GM19240 (cell line): Measurements from ENCODE around the gene PKDREJ.
"Not testable (repeated sequence)": the region's sequence is repeated elsewhere in the genome, so short reads cannot be mapped to it uniquely, and the experiment has no call there.

Source experiments
- DNase-seq: peaks from one replicate; pipeline ENCODE4 v3.0.0; 2011; ENCODE audit warnings: low spot score; ENCODE audit not compliant: insufficient read length

Gene PKDREJ, protein sequence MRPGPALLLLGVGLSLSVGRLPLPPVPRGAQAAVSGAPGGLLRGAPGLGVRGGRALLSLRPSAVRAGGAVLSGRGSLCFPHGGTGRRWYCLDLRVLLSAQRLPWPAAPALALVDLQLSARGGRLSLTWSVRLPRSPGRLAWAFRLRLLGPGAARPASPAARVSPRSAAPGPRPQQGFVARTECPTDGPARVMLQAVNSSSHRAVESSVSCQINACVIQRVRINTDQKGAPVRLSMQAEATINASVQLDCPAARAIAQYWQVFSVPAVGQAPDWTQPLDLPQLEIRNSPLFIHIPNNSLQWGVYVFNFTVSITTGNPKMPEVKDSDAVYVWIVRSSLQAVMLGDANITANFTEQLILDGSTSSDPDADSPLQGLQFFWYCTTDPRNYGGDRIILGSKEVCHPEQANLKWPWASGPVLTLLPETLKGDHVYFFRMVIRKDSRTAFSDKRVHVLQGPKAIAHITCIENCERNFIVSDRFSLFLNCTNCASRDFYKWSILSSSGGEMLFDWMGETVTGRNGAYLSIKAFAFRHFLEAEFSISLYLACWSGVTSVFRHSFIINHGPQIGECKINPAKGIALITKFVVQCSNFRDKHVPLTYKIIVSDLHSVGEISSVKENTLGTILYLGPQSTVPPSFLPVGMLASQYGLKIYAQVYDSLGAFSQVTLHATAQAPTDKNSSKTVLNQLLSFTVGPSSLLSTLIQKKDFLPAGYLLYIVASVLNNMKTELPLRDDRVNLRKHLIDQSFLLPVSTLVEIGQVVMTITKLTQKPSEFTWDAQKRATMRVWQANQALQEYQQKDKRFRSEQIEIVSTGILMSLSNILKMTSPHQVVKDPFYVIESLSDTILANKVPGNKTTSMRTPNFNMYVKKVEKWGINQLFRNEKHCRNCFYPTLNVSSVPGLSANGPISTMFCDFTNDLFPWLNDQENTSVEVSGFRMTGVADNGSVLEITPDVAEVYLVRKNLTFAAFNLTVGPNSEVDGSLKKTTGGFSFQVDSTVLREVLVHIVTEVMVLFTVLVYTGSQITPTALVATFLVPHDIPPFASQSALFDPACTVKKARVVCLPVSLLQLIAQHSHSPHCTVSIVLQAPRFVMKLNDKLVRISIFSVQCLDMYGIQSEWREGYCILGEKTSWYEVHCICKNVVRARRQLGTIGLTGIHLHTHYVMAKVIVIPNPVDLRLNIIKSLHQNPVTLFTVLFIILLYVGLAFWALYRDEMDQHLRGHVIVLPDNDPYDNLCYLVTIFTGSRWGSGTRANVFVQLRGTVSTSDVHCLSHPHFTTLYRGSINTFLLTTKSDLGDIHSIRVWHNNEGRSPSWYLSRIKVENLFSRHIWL (N-terminal part only)

DNA sequence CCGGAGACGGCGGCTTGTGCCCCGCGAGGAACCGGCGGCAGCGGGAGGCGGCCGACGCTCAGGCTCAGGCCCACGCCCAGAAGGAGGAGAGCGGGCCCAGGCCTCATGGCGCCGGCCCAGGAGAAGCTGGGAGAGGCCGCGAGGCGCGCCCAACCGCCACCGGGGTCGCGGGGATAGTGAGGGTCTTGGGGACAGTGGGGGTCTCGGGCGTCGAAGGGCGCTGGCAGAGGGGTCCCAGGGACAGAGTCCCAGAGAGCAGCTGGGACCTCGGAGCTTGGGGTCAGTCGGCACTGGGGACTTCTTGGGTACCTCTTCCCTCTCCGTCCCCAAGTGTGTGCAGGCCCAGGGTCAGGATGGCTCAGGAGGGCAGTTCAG lies at the start of gene PKDREJ:
Gene PKDREJ, minus strand, starts transcription at position 128 of the 375 bp plus-strand sequence. Its CDS starts 21 bp downstream, at position 107.
- DNase-seq: no peak

- DNase-seq: not testable (repeated sequence)
Measured at GRCh38 chr22:46312848-46313247, 49.7 kb upstream of the PKDREJ start.

GRCh38 chr22:46312056-46312455 lies 48.9 kb upstream of the PKDREJ start:
- DNase-seq: no peak

GRCh38 chr22:46309526-46310085 lies 46.5 kb upstream of the PKDREJ start:
- DNase-seq: no peak

DNA sequence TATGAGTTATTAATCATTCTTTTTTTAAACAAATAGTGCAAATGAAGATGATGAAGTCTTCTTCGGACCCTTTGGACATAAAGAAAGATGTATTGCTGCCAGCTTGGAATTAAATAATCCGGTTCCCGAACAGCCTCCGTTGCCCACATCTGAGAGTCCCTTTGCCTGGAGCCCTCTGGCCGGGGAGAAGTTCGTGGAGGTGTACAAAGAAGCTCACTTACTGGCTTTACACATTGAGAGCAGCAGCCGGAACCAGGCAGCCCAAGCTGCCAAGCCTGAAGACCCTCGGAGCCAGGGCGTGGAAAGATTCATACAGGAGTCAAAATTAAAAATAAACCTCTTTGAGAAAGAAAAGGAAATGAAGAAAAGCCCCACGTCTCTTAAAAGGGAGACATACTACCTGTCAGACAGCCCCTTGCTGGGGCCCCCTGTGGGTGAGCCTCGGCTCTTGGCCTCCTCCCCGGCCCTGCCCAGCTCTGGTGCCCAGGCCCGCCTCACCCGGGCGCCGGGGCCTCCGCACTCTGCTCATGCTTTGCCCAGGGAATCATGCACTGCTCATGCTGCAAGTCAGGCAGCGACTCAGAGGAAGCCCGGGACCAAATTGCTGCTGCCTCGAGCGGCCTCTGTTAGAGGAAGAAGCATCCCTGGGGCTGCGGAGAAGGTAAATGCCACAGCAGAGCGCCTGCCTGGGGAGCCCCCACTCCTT lies 45.3 kb upstream of the PKDREJ start:
- no peak for DNase-seq

DNA sequence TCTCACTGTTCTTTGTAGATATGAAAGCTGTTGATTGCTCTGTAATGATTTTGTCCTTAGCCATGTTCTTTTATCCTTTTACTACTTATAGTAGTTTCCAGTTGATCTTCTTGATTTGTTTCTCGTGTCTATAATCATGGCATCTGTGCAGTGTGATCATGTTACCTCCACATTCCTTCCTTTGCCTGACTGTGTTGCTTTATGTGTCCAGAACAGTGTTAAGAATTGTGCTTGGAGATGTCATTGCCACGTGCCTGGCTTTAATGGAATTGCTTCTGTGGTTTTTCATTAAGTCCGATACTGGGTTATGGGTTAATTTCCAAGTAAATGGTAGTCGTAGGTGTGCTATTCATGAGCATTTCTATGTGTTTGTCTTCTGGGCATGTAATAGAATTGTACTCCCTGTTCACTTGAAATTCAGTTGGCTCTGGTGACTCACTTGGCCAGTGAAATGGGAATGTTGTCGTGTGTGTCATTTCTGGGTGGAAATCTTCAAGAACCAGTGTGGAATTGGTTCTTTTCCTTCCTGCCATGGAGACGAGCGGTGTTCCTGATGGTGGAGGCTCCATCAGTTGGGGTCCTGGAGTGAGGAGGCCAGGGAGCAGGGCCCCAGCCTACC lies 40.3 kb upstream of the PKDREJ start:
- DNase-seq: no peak

DNA sequence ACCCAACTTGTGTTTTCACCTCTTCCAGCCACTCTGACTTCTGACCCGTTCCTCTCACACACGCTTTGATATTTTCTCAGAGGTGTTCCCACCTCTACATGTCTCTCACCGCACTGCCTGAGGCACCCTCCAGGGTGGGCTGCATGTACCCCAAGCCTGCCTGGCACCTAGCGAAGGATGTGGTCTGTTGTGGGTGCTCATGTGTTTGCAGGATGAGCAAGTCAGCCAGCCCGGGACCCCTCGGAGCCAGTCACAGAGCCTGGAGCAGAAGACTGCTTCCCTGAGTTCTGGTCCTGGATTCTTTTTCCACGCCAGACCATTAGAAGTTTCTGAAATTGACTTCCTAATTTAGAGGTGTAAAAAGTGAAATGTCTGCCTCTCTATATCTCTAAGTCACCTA lies 37.3 kb upstream of the PKDREJ start:
- no peak for DNase-seq

- DNase-seq: no peak
Measured at GRCh38 chr22:46299101-46299500, 36.0 kb upstream of the PKDREJ start.

- no peak for DNase-seq
Measured at GRCh38 chr22:46297151-46297812, 34.1 kb upstream of the PKDREJ start.

DNA sequence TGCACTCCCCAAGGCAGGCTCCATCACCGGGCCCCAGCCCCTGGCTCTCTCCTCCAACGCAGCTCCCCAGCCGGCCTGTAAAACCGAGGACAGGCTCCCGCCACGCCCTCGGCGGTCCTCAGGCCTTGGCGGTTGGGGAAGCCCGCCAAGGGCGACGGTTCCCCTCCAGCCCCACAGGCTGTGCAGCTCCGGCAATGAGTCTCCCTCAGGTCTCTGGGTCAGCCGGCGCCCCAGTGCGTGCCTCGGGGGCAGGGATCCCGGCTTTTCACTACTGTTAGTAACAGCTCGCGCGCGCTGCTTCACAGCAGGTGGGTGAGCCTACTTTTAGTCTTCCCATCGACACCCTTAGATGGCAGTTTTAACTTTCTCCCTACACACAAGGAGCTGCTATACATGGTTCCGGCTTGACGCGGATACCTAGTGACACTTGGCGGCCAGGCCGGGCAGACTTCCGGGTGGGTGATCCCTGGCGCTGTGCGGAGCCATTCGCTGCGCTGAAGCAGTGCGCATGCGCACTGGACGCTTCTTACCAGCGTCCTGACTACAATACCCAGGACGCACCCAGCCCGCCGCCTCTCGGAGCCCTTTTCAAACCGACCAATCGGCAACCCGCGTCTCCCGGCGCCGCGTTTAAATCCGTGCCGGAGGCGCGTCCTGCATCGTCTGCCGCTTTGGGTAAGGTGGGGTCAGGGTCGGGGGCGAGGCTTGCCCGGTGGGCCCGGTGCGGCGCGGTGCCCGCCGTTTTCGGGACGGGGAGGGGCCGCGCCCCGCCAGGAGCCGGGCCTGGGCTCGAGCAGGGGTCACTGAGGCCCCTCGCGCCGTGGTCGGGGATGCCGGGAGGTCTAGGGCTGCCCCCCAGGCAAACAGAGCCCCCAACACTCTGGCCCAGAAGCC lies 33.4 kb upstream of the PKDREJ start, which contains the start of gene GTSE1:
Gene GTSE1, plus strand, starts transcription at position 614 of the 894 bp plus-strand sequence. CDS start 531 bp downstream, outside the sequence.
- peak; percentile 97 for DNase-seq

GRCh38 chr22:46295277-46295971 lies 32.3 kb upstream of the PKDREJ start:
- no peak for DNase-seq

GRCh38 chr22:46294784-46295183 lies 31.6 kb upstream of the PKDREJ start:
- no peak for DNase-seq

DNA sequence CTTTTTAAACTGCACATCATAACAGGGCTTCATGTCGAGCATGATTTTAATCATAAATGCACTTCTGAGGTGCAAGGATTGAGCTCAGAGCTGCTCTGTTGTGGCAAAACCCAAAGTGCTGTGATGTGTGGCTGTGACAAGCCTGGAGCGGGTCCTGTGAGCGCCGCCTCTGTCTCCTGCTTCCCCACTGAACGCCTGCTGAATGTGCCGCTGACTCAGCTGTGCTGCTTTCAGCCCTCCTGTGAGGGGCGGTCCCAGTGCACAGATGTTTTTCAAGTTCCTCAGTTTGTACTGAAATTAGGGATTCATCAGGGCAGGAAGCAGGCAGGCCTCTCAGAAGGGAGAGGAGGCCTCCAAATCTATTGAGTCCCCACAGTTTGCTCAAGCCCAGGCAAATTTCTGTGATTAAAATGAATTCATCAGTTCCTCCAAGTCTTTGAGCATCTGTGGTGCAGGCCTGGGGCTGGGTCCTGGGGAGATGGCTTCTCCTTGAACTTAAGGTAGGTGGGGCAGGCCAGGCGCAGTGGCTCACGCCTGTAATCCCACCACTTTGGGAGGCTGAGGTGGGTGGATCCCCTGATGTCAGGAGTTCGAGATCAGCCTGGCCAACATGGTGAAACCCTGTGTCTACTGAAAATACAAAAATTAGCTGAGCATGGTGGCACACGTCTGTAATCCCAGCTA lies 30.6 kb upstream of the PKDREJ start:
- DNase-seq: no peak

DNA sequence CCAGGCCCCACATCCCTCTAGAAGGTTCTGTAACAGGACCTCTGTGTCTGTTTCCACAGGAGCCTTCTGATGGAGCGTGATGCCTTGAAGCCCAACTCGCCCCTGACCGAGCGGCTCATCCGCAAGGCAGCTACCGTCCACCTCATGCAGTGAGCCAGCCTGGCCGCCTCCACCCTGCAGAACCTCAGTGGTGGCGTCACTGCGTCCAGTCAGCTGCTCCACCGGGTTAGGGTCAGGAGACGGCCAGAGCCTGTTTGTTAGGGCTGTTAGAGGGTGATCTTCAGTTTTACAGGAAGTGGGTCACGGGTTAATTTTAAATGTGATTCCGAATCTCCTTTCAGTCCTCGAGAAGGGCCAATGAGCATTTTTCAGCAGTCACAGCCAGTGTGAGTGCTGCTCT lies 29.6 kb upstream of the PKDREJ start:
- DNase-seq: no peak

DNA sequence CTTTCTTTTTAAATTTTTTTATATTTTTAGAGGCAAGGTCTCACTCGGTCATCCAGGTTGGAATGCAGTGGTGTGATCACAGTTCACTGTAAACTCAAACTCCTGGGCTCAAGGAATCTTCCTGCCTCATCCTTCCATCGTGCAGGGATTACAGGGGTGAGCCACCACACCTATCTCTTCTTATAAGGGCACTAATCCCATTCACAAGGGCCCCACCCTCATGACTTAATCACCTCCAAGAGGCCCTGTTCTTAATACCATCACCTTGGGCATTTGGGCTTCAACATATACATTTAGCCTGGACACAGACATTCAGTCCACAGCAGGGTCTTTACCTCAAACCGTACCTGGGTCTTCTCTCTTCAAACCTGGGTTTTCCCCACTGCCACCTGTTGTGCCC lies 29.0 kb upstream of the PKDREJ start:
- DNase-seq: no peak

- DNase-seq: no peak
Measured at GRCh38 chr22:46290843-46291785, 28.0 kb upstream of the PKDREJ start.
